ENCODE data around the gene COG2.

Gene COG2

DNA sequence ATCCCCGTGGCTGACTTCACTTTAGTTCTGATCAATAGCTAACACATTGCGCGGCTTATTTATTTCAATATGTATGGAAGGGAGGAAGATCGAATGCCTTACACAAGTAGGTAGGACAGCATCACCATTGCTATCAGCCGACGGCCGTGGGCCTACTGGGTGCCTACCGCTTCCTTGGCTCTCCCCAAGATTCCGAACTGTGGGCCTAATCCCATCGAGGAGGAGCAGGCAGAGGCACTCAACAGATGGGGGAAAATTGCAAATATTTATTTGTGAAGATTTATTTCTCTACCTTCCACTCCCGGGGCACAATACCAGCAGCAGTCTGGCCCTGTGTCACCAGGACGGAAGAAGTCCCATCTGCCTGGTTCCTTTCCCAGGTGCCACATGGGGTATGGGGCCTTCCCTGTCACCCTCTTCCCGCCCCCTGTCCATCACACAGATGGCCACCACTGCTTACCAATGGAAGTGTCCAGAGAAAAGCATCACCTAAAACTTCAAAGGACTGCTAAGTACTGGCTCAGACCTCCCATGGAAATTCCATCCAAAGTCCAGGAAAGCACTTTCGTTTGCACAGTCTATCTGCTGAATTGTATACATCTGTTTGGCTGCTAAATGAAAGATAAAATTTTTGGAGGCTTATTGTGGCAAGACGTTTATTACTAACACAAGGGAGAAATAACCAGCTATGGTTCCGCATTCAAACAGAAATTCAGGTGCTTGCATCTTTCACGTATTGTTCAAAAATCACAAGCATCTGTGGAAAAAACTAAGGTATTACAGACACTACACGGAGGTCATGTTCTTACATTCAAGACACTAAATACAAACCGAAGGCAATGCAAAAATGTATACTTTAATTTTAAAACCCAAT is 59.9 kb downstream of the COG2 start:
- Histone ChIP-seq H3K4me1 (ENCODE audit: control insufficient read depth in 1 of 2, insufficient read depth in 2 of 2, low read length in 2 of 2) (no peaks in the 10 kb centered on the region), H3K27ac (ENCODE audit: low read length) (no peak overlapping the region), H3K4me3 (ENCODE audit: low read depth in 1 of 2, low read length in 2 of 2) (no peak overlapping the region), H3K9me3 (ENCODE audit: control insufficient read depth in 1 of 2, low read length in 2 of 2) (no peaks in the 10 kb centered on the region), H3K27me3 (ENCODE audit: low read depth, low read length) (no peaks in the 10 kb centered on the region), H3K36me3 (ENCODE audit: control insufficient read depth in 1 of 2, insufficient read depth in 2 of 2, low read length in 2 of 2) (no peaks in the 10 kb centered on the region)

DNA sequence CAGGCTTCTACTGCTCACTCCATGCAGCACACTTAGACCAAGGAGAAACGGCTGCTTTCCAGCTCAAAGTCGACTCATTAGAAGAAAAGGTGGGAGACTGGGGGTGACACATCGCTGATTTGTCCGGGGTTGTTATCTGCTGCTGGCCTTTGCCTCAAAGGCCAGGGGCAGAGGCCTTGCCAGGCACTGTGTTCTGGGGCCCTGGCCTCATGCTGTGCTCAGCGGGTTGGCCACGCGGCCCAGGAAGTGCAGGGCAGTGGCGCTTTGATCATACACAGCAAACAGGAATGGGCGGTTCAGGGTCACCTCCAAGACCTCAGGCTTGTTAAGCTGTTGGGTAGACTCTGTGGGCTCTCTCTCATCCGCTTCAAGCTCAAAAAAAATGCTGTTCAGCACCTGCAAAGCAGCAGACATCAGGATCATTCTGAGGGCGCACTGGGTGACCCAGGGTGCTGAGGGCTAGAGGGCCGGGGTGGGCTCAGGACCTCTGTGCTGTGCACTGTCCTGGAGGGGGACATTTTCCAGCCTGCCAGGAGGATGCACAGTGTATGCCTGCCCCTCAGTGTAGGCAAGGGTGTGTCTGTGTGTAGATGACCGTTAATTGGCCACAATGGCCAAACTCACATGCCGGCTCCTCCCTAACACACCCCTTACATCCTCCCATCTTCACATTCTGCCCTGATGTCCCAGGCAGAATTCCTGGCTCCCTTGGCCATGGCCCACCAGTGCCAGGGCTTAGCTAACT is 60.8 kb downstream of the COG2 start:
- H3K4me1 ChIP-seq (ENCODE audit: control insufficient read depth in 1 of 2, insufficient read depth in 2 of 2, low read length in 2 of 2) = no peaks in the 10 kb centered on the region
- H3K9me3 ChIP-seq (ENCODE audit: control insufficient read depth in 1 of 2, low read length in 2 of 2) = no peaks in the 10 kb centered on the region
- H3K27me3 ChIP-seq (ENCODE audit: low read depth, low read length) = no peaks in the 10 kb centered on the region
- no peaks in the 10 kb centered on the region for H3K36me3 ChIP-seq (ENCODE audit: control insufficient read depth in 1 of 2, insufficient read depth in 2 of 2, low read length in 2 of 2)
- H3K4me3 ChIP-seq (ENCODE audit: low read depth in 1 of 2, low read length in 2 of 2) = no peak overlapping the region
- no peak overlapping the region for H3K27ac ChIP-seq (ENCODE audit: low read length)

DNA sequence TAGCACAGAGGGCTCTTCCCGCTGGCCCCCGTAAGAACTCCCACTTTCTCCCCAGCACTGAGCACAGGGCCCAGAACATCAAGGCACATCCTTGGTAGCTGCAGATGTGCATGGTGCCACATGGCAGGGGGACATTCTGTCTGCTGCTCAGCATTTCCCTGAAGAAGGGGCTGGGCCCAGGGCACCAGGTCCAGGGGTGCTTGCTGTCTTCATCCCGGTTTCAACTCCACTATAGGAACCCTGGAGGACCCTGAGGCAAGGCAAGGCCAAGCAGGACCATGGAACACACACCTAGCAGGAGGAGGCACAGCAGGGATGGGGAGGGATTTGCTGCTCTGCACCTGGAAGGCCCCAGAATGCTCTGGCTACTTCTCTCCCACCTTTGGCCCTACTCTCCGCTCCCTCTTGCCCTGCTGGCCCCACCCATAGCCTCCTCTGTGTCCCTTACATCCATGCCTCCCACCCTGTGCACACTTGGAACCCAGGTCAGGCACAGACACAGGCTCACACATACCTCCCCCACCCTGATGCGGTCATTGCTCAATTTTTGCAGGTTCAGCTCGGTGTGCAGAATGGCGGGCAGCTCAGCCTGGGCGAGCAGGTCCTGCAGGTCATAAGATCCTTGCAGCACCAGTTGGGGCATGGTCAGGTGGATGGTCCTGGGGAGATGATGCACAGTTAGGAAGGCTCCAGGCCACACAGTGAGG is 61.6 kb downstream of the COG2 start:
- Histone ChIP-seq H3K4me3 (ENCODE audit: low read depth in 1 of 2, low read length in 2 of 2) (no peak overlapping the region), H3K27me3 (ENCODE audit: low read depth, low read length) (no peaks in the 10 kb centered on the region), H3K27ac (ENCODE audit: low read length) (no peak overlapping the region), H3K9me3 (ENCODE audit: control insufficient read depth in 1 of 2, low read length in 2 of 2) (no peaks in the 10 kb centered on the region), H3K36me3 (ENCODE audit: control insufficient read depth in 1 of 2, insufficient read depth in 2 of 2, low read length in 2 of 2) (no peaks in the 10 kb centered on the region), H3K4me1 (ENCODE audit: control insufficient read depth in 1 of 2, insufficient read depth in 2 of 2, low read length in 2 of 2) (no peaks in the 10 kb centered on the region)

DNA sequence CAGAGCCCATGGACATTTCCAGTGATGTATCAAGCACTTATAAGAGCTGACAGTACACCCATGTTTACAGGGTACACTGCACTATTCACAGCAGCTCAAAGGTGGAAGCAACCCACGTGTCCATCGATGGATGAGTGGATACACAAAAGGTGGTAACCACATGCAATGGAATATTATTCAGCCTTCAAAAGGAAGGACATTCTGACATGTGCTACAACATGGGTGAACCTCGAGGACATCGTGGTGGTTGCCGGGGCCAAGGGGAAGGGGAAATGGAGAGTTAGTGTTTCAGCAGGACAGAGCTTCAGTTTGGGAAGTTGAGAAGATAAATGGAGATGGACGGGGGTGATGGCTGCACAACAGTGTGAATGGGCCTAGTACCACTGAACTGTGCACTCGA is 62.5 kb downstream of the COG2 start:
- no peaks in the 10 kb centered on the region for H3K27me3 ChIP-seq (ENCODE audit: low read depth, low read length)
- no peak overlapping the region for H3K27ac ChIP-seq (ENCODE audit: low read length)
- H3K9me3 ChIP-seq (ENCODE audit: control insufficient read depth in 1 of 2, low read length in 2 of 2) = no peaks in the 10 kb centered on the region
- H3K36me3 ChIP-seq (ENCODE audit: control insufficient read depth in 1 of 2, insufficient read depth in 2 of 2, low read length in 2 of 2) = no peaks in the 10 kb centered on the region
- no peaks in the 10 kb centered on the region for H3K4me1 ChIP-seq (ENCODE audit: control insufficient read depth in 1 of 2, insufficient read depth in 2 of 2, low read length in 2 of 2)
- no peak overlapping the region for H3K4me3 ChIP-seq (ENCODE audit: low read depth in 1 of 2, low read length in 2 of 2)

DNA sequence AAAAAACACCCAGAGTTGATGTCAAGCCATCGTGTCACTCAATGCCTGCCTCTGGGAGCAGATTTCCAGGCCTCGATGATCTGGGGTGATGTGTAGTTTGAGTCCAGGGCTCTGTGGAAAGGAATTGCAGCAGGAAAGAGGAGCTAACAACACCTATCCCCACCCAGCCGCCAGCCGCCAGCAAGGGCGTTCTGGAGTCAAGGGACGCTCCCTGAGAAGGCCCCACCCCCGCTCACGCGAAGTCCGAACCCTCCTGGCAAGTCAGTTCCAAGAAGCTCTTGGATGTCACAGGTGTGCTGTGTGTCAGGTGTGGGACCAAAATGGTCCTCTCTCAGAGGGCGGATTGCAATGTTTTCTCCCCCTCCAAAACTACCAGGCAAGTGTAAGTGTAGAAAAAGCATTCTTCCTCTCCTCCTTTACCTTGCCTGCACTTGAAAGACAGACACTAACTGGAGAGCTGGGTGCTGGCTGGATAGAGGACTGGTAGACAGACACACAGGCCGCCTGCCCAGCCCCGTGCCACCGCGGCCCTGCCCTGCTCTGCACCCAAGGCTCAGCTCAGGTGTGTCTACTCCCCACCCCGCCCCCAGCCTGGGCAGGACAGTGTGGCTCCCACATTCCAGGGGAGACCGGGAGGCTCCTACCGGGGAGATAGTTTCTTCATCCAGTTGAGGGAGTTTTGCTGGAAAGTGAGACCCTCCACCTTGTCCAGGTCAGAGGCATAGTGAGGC is 63.2 kb downstream of the COG2 start:
- Histone ChIP-seq H3K36me3 (ENCODE audit: control insufficient read depth in 1 of 2, insufficient read depth in 2 of 2, low read length in 2 of 2) (no peaks in the 10 kb centered on the region), H3K4me1 (ENCODE audit: control insufficient read depth in 1 of 2, insufficient read depth in 2 of 2, low read length in 2 of 2) (no peaks in the 10 kb centered on the region), H3K9me3 (ENCODE audit: control insufficient read depth in 1 of 2, low read length in 2 of 2) (no peaks in the 10 kb centered on the region), H3K4me3 (ENCODE audit: low read depth in 1 of 2, low read length in 2 of 2) (no peak overlapping the region), H3K27me3 (ENCODE audit: low read depth, low read length) (no peaks in the 10 kb centered on the region), H3K27ac (ENCODE audit: low read length) (no peak overlapping the region)

DNA sequence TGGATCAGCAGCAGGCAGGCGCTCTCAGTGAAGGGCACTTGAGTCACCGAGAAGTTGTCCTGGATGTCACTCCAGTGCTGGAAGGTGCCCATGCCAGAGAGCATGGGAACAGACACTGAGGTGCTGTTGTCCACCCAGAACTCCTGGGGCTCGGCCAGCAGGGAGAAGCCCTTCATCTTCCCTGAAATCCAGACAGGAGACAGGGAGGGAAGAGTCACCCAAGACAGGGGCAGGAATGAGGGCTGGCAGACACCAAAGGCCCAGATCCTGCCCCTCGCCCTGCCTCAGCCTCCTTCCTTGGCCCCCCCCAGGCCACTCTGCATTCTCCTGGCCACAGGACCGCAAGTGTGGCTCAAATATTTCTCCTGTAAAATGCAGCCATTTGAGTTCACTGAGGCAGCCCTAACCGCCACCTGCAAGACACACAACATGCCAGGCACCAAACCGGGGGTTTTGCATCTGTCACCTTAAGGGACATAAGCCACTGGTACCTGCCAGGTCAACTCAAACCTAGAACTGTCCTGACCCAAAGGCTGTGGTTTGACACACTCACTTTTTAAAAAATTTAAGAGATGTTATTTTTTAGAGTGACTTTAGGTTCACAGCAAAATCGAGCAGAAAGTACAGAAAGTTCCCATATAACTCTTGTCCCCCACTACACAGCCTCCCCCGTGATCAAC is 63.9 kb downstream of the COG2 start:
- Histone ChIP-seq H3K4me3 (ENCODE audit: low read depth in 1 of 2, low read length in 2 of 2) (no peak overlapping the region), H3K27me3 (ENCODE audit: low read depth, low read length) (no peaks in the 10 kb centered on the region), H3K27ac (ENCODE audit: low read length) (no peak overlapping the region), H3K9me3 (ENCODE audit: control insufficient read depth in 1 of 2, low read length in 2 of 2) (no peaks in the 10 kb centered on the region), H3K36me3 (ENCODE audit: control insufficient read depth in 1 of 2, insufficient read depth in 2 of 2, low read length in 2 of 2) (no peaks in the 10 kb centered on the region), H3K4me1 (ENCODE audit: control insufficient read depth in 1 of 2, insufficient read depth in 2 of 2, low read length in 2 of 2) (no peaks in the 10 kb centered on the region)

DNA sequence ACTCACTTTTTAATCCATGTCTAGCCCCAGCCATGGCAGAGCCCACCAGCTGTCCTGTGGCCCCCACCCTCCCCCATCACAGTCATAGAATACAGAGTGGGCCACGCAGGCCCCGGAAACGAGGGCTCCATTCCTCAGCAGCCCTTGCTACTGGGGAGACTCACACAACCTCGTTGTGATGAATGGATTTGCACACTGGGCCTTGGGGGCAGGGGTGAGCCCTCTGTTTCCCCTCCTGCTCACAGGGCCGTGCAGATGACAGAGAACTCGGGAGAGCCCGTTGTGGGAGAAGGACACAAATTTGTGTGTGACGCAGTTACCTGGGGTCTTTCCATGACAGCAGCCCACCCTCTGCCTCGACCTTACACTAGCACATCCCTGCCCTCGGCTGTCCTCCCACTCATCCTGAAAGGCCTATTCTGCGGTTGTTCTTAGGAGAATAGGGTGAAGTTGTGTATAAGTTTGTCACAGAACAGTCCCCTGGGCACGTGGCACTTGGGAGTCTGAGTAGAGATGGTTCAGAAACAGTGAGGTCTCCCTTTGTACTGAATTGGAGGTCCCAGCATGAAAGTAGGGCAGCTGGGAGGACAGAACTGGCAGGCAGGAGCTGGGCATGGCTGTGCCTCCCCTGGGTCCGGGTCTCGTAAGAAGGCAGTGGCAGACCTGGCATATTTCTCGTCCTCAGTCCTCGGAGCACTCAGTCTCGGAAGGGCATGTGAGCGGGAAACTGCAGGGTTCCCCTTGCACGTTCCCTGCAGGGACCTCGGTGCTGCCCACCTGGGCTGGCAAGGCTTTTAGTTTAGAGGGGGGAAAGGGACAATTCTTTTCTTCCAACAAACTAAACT is 64.8 kb downstream of the COG2 start:
- H3K27ac ChIP-seq (ENCODE audit: low read length) = no peak overlapping the region
- no peak overlapping the region for H3K4me3 ChIP-seq (ENCODE audit: low read depth in 1 of 2, low read length in 2 of 2)
- no peaks in the 10 kb centered on the region for H3K9me3 ChIP-seq (ENCODE audit: control insufficient read depth in 1 of 2, low read length in 2 of 2)

DNA sequence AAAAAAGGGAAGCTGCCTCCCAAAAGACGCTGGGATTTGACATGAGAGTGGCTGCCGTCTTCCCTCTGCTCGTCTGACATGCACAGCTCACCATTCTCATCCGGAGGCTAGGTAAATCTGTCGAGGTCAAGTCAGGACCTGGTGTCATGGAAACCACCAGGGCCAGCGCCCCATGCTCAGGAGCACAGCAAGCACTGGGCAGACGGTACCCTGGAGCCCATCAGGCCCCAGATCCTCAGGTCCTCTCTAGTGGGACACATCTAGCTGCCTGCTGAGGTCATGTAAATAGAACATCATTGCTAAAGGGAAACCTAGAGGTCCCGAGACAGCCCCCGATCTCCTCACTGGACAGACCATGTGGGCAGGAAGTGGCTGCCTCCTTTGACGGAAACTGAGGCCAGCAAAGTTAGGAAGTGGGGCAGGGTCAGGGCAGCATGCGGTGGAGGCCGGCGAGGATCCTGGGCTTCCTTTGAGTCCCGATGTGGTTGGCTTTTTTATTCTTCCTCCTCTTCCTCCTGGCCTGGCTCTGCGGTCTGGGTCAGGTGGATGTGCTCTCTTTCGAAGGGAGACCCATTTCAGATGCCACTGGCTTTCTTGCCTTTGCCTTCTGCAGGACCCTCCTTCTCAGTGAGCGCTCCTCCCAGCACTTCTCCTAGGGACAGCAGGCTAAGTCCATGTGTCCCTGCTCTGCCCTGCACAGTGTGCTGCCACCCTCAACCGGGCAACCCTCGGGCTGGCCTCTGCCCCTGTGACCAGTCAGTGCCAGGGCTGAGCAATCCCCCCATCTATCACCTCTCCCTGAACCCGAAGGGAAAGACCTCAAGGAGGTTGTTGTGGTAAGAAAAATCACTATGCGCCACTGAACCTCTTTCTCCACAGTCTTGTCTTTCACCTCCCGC is 65.7 kb downstream of the COG2 start:
- H3K4me1 ChIP-seq (ENCODE audit: control insufficient read depth in 1 of 2, insufficient read depth in 2 of 2, low read length in 2 of 2) = no peaks in the 10 kb centered on the region
- H3K36me3 ChIP-seq (ENCODE audit: control insufficient read depth in 1 of 2, insufficient read depth in 2 of 2, low read length in 2 of 2) = no peaks in the 10 kb centered on the region
- no peak overlapping the region for H3K27ac ChIP-seq (ENCODE audit: low read length)
- no peaks in the 10 kb centered on the region for H3K9me3 ChIP-seq (ENCODE audit: control insufficient read depth in 1 of 2, low read length in 2 of 2)
- H3K27me3 ChIP-seq (ENCODE audit: low read depth, low read length) = no peaks in the 10 kb centered on the region
- no peak overlapping the region for H3K4me3 ChIP-seq (ENCODE audit: low read depth in 1 of 2, low read length in 2 of 2)

More for the DNA sequence above, 64.8 kb downstream of the COG2 start:
- H3K4me1 ChIP-seq (ENCODE audit: control insufficient read depth in 1 of 2, insufficient read depth in 2 of 2, low read length in 2 of 2) = no peaks in the 10 kb centered on the region
- no peaks in the 10 kb centered on the region for H3K27me3 ChIP-seq (ENCODE audit: low read depth, low read length)
- no peaks in the 10 kb centered on the region for H3K36me3 ChIP-seq (ENCODE audit: control insufficient read depth in 1 of 2, insufficient read depth in 2 of 2, low read length in 2 of 2)

DNA sequence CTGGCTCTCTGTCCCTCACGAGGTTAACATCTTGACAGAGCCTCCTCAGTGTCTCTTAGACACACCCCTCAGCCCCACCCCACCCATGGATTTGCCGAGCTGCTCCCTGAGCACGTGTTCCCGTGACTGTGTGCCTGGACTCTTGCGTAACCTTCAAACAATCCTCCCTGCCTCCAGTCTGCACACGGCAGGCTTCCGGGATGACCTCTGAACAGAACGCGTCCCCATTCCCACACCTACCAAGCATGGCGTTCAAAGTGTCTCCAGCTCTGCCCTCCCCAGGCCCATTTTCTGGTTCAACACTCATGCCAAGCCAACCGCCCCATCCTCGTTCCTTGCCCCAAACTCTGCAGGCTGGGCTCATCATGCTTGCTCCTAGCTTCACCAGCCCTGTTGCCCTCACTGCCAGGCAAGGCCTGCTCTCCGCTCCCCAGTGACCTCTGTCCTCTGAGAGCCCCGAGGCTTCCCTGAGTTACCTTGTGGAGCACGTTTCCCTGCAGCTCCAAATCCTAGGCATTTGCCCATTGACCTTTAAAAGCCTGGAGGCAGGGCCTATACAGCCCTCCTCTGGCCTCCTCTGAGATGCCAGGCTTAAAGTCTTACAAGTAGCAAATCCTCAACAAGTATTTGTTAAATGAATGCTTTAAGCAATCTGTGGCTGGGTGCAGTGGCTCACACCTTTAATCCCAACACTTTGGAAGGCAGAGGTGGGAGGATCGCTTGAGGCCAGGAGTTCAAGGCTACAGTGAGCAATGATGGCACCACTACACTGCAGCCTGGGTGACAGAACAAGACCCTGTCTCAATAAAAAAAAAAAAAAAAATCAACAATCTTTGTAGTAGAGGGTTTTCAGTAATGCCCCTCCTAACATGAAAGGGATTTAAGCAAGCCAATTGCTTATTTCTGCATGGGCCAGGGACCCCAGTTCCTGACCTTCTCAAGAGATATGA is 66.6 kb downstream of the COG2 start:
- peaks cover 0 to 9% of the 10 kb centered on the region in 2 donors for H3K4me1 ChIP-seq (ENCODE audit: control insufficient read depth in 1 of 2, insufficient read depth in 2 of 2, low read length in 2 of 2)
- no peak overlapping the region for H3K27ac ChIP-seq (ENCODE audit: low read length)
- no peaks in the 10 kb centered on the region for H3K27me3 ChIP-seq (ENCODE audit: low read depth, low read length)
- H3K9me3 ChIP-seq (ENCODE audit: control insufficient read depth in 1 of 2, low read length in 2 of 2) = no peaks in the 10 kb centered on the region
- H3K4me3 ChIP-seq (ENCODE audit: low read depth in 1 of 2, low read length in 2 of 2) = no peak overlapping the region
- no peaks in the 10 kb centered on the region for H3K36me3 ChIP-seq (ENCODE audit: control insufficient read depth in 1 of 2, insufficient read depth in 2 of 2, low read length in 2 of 2)

All from muscle layer of duodenum (tissue), 2 donors.